ENCODE data around the gene LRP5. TPM values are rescaled to one million over a fixed set of nuclear protein-coding genes. Genes with fewer than 3 reads are reported as not detected.

LRP5 gene
- polyA plus RNA-seq, 1 donor (not counting 4 experiments of a cell fraction or from before 2014, with no cell fraction given): 6.6 TPM

DNA sequence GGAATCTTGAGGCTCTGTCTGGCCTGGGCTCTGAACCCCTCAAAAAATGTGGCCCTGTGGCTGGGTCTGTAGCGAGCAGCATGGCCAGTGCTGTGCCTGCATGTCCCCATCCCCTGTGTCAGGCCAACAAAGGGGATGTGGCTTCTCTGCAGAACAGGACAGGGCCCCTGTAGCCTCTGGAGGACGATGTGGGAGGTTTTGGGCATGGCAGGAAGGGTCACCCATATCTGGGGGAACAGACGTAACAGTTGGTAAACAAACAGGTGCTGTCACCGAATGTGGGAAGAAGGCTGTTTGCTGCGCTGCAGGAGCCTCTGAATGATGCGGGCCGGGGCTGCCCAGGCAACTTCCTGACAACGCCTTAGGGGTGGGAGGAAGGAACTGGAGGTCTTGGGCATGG, 35.0 kb downstream of the LRP5 start:
- Histone ChIP-seq H3K4me3 (ENCODE audit: control insufficient read depth in 2 of 3, extremely low read depth in 1 of 3, insufficient read depth in 2 of 3, low read depth in 1 of 3, low read length in 3 of 3) (no peak overlapping the region), H3K27ac (ENCODE audit: control insufficient read depth, insufficient read depth, low read length) (no peak overlapping the region), H3K9me1 (ENCODE audit: control insufficient read depth, extremely low read depth, insufficient read depth, low read length) (no peaks in the 10 kb centered on the region), H3K9me3 (ENCODE audit: control insufficient read depth, low read depth, low read length) (no peaks in the 10 kb centered on the region), H3K27me3 (ENCODE audit: control insufficient read depth, extremely low read depth, insufficient read depth, low read length) (no peaks in the 10 kb centered on the region), H4K20me1 (ENCODE audit: control insufficient read depth, extremely low read depth, insufficient read depth, low read length) (no peaks in the 10 kb centered on the region), H3K9ac (ENCODE audit: control insufficient read depth, extremely low read depth, insufficient read depth, low read length) (no peak overlapping the region), H3K4me2 (ENCODE audit: control insufficient read depth, extremely low read depth, insufficient read depth, low read depth, low read length) (no peak overlapping the region), H3K4me1 (ENCODE audit: control insufficient read depth, extremely low read depth, insufficient read depth, low read length) (peaks cover 18% of the 10 kb centered on the region), H3K36me3 (ENCODE audit: control insufficient read depth in 2 of 2, extremely low read depth in 1 of 2, insufficient read depth in 2 of 2, low read length in 2 of 2) (no peaks in the 10 kb centered on the region), H3K79me2 (ENCODE audit: control insufficient read depth, insufficient read depth, low read length) (peaks cover 27% of the 10 kb centered on the region), H2AFZ (ENCODE audit: control insufficient read depth, low read length) (no peak overlapping the region)
- FAIRE-seq (no peak), DNase-seq (ENCODE audit: low read depth, low spot score) (no peak)
- TF ChIP-seq, protein P1, sequence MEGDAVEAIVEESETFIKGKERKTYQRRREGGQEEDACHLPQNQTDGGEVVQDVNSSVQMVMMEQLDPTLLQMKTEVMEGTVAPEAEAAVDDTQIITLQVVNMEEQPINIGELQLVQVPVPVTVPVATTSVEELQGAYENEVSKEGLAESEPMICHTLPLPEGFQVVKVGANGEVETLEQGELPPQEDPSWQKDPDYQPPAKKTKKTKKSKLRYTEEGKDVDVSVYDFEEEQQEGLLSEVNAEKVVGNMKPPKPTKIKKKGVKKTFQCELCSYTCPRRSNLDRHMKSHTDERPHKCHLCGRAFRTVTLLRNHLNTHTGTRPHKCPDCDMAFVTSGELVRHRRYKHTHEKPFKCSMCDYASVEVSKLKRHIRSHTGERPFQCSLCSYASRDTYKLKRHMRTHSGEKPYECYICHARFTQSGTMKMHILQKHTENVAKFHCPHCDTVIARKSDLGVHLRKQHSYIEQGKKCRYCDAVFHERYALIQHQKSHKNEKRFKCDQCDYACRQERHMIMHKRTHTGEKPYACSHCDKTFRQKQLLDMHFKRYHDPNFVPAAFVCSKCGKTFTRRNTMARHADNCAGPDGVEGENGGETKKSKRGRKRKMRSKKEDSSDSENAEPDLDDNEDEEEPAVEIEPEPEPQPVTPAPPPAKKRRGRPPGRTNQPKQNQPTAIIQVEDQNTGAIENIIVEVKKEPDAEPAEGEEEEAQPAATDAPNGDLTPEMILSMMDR (optimal IDR thresholded peaks at IDR 0.05 in 1 of 3, IDR thresholded peaks at IDR 0.05 in 1 of 3, conservative IDR thresholded peaks at IDR 0.05 in 1 of 3; ENCODE audit: extremely low read depth in 1 of 3, insufficient read depth in 2 of 3, low read length in 3 of 3): no peak
- TF ChIP-seq EZH2 (IDR thresholded peaks at IDR 0.05; ENCODE audit: low read length): no peak
- dilution Hi-C loops (cut with MboI; ENCODE audit: extremely low pct_ligation_motif_present, low sequenced_read_pairs): no loop called here

DNA sequence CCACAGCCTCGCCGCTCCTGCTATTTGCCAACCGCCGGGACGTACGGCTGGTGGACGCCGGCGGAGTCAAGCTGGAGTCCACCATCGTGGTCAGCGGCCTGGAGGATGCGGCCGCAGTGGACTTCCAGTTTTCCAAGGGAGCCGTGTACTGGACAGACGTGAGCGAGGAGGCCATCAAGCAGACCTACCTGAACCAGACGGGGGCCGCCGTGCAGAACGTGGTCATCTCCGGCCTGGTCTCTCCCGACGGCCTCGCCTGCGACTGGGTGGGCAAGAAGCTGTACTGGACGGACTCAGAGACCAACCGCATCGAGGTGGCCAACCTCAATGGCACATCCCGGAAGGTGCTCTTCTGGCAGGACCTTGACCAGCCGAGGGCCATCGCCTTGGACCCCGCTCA, 35.5 kb downstream of the LRP5 start:
- Histone ChIP-seq H4K20me1 (ENCODE audit: control insufficient read depth, extremely low read depth, insufficient read depth, low read length) (no peaks in the 10 kb centered on the region), H2AFZ (ENCODE audit: control insufficient read depth, low read length) (no peak overlapping the region), H3K79me2 (ENCODE audit: control insufficient read depth, insufficient read depth, low read length) (peaks cover 27% of the 10 kb centered on the region), H3K9me3 (ENCODE audit: control insufficient read depth, low read depth, low read length) (no peaks in the 10 kb centered on the region), H3K36me3 (ENCODE audit: control insufficient read depth in 2 of 2, extremely low read depth in 1 of 2, insufficient read depth in 2 of 2, low read length in 2 of 2) (no peaks in the 10 kb centered on the region), H3K4me1 (ENCODE audit: control insufficient read depth, extremely low read depth, insufficient read depth, low read length) (peaks cover 13% of the 10 kb centered on the region), H3K9me1 (ENCODE audit: control insufficient read depth, extremely low read depth, insufficient read depth, low read length) (no peaks in the 10 kb centered on the region), H3K27me3 (ENCODE audit: control insufficient read depth, extremely low read depth, insufficient read depth, low read length) (no peaks in the 10 kb centered on the region), H3K4me3 (ENCODE audit: control insufficient read depth in 2 of 3, extremely low read depth in 1 of 3, insufficient read depth in 2 of 3, low read depth in 1 of 3, low read length in 3 of 3) (no peak overlapping the region), H3K4me2 (ENCODE audit: control insufficient read depth, extremely low read depth, insufficient read depth, low read depth, low read length) (no peak overlapping the region), H3K27ac (ENCODE audit: control insufficient read depth, insufficient read depth, low read length) (no peak overlapping the region), H3K9ac (ENCODE audit: control insufficient read depth, extremely low read depth, insufficient read depth, low read length) (no peak overlapping the region)
- dilution Hi-C loops (cut with MboI; ENCODE audit: extremely low pct_ligation_motif_present, low sequenced_read_pairs): no loop called here
- FAIRE-seq (no peak), DNase-seq (ENCODE audit: low read depth, low spot score) (no peak)
- no peak for TF ChIP-seq EZH2 (IDR thresholded peaks at IDR 0.05; ENCODE audit: low read length)
- TF ChIP-seq, protein P1 (optimal IDR thresholded peaks at IDR 0.05 in 1 of 3, IDR thresholded peaks at IDR 0.05 in 1 of 3, conservative IDR thresholded peaks at IDR 0.05 in 1 of 3; ENCODE audit: extremely low read depth in 1 of 3, insufficient read depth in 2 of 3, low read length in 3 of 3): no peak

Measured in keratinocyte (primary cell).